Right lobe of liver (tissue), 6 donors: ENCODE measurements around the gene WASL. TPM values are rescaled to one million over a fixed set of nuclear protein-coding genes. Genes with fewer than 3 reads are reported as not detected.

Experiments used
- ATAC-seq, 4 donors: fragments of 200-7000 bp; cut with Tn5 transposase; one replicate each; pipeline ENCODE4 v1.9.1; 2020; ENCODE audit warnings: mild to moderate bottlenecking in 4 of 4, moderate library complexity in 4 of 4
- DNase-seq, 3 donors: peaks; one replicate each; pipeline ENCODE4 v3.0.0-alpha.2; 2020
- H3K27ac ChIP-seq, 3 donors: fragments of 200-600 bp; one replicate each; pipeline ENCODE4 v1.8.0; 2022
- H3K27me3 ChIP-seq, 2 donors: fragments of 200-600 bp; one replicate each; pipeline ENCODE4 v1.8.0; 2022
- H3K36me3 ChIP-seq, 4 donors: fragments of 200-600 bp; sonication (generic) in 1 of 4; one replicate each; pipeline versions ENCODE4 v1.5.1 to v1.8.0; 2017 to 2022; ENCODE audit warnings: control low read depth in 1 of 4
- H3K4me1 ChIP-seq, 4 donors: fragments of 200-600 bp; sonication (generic) in 1 of 4; one replicate each; pipeline versions ENCODE4 v1.5.1 to v1.8.0; 2017 to 2022; ENCODE audit warnings: control low read depth in 1 of 4
- H3K4me3 ChIP-seq, 3 donors: fragments of 200-600 bp; one replicate each; pipeline ENCODE4 v1.8.0; 2022
- H3K9me3 ChIP-seq, 4 donors: fragments of 200-600 bp; sonication (generic) in 1 of 4; one replicate each; pipeline versions ENCODE4 v1.5.1 to v1.8.0; 2017 to 2022; ENCODE audit warnings: control low read depth in 1 of 4
- POLR2A ChIP-seq: fragments of 450-650 bp; IDR thresholded peaks from one replicate; pipeline ENCODE4 v1.6.1; 2017; ENCODE audit warnings: antibody characterized with exemption, mild to moderate bottlenecking
- WGBS: methylation state at CpG from one replicate; pipeline ENCODE4 v1.1.6; 2018; ENCODE audit warnings: low coverage, low lambda C conversion rate; ENCODE audit not compliant: insufficient coverage; ENCODE audit errors: missing lambda C conversion rate; 5-methylcytosine and 5-hydroxymethylcytosine counted together
- intact Hi-C, 2 donors: fragments of 100-400 bp; cut with DNase I; formaldehyde crosslinking; loops; one replicate each; pipeline versions ENCODE4 v1.11.2 to v1.14.1; 2022
- total RNA-seq, 6 experiments: library from RNA; depleted of rRNA in 2 of 6; stranded (reverse); fragments of >200 nt in 2 of 6; fragmentation: NEBNext Ultra II Directional in 3 of 6; extraction: Animal tissue kit (Norgen Biotek cat#: 25700) in 3 of 6; gene quantifications; one replicate each; pipeline versions ENCODE4 v1.1.0 to v1.2.4, GENCODE V29; 2016 to 2023
- TF ChIP-seq, protein P1 (sequence below), 4 donors: fragments of 200-600 bp in 3 of 4; fragments of 450-650 bp in 1 of 4; IDR thresholded peaks; one replicate each; pipeline versions ENCODE4 v1.5.1 to v1.8.0; 2016 to 2022; ENCODE audit warnings: antibody characterized with exemption in 4 of 4, mild to moderate bottlenecking in 2 of 4
- donor health status: DM: no; HTN: yes; CAD: no.
- donor health status: DM: no; HTN: no; CAD: no.
- donor health status: DM: no; HTN: no; CAD: no.
- donor health status: DM: no; HTN: yes; CAD: no.
- donor health status: DM: no; HTN: yes; CAD: no.

WASL gene
- total RNA-seq, 6 experiments from 2014 or later, result 20.6 to 26.7 (median 24.8) TPM

DNA sequence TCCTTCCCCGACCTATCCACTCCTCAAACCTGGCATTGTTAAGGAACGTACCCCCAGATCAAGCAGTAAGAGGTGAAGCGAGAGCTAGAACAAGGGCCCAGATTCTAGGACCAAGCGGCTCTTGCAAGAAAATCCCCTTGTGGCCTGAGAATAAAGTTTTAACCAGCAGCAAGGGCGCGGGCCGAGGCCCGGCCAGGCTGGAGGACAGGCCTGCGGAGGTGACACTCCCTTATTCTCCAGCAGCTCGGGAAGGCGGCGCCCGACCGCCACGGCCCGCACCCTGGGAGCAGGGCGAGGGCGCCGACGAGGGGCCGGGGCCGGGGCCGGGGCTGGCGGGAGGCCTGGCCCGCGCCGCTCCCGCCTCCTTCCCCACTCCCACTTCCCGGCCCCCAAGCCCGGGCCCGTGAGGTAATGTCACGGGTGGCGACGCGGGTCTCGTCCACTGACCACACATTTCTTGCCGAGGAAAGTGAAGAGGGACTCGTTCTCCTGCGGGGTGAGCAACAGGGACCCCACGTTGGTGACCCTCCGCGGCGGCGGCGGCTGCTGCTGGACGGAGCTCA is 551 bp downstream of the WASL start:
- peaks cover 0 to 48% (median 6%) of the 10 kb centered on the region in 4 donors for H3K4me1 ChIP-seq
- 0% methylated on average over 2 of the region's 46 CpGs for WGBS
- H3K36me3 ChIP-seq, result no peaks in the 10 kb centered on the region
- H3K4me3 ChIP-seq, result peak overlapping the region; percentile 71 to 86 (median 80)
- peak; percentile 36 to 50 (median 49) for ATAC-seq
- TF ChIP-seq, protein P1, sequence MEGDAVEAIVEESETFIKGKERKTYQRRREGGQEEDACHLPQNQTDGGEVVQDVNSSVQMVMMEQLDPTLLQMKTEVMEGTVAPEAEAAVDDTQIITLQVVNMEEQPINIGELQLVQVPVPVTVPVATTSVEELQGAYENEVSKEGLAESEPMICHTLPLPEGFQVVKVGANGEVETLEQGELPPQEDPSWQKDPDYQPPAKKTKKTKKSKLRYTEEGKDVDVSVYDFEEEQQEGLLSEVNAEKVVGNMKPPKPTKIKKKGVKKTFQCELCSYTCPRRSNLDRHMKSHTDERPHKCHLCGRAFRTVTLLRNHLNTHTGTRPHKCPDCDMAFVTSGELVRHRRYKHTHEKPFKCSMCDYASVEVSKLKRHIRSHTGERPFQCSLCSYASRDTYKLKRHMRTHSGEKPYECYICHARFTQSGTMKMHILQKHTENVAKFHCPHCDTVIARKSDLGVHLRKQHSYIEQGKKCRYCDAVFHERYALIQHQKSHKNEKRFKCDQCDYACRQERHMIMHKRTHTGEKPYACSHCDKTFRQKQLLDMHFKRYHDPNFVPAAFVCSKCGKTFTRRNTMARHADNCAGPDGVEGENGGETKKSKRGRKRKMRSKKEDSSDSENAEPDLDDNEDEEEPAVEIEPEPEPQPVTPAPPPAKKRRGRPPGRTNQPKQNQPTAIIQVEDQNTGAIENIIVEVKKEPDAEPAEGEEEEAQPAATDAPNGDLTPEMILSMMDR (IDR thresholded peaks at IDR 0.05), result peak in 1 of 4 donors; percentile 4
- TF ChIP-seq POLR2A, result no peak
- H3K9me3 ChIP-seq, result no peaks in the 10 kb centered on the region
- peak; percentile 55 to 67 (median 65) for DNase-seq
- H3K27me3 ChIP-seq, result no peaks in the 10 kb centered on the region
- intact Hi-C loops, result no loop called here
- H3K27ac ChIP-seq, result peak overlapping the region; percentile 95 to 96 (median 96)

DNA sequence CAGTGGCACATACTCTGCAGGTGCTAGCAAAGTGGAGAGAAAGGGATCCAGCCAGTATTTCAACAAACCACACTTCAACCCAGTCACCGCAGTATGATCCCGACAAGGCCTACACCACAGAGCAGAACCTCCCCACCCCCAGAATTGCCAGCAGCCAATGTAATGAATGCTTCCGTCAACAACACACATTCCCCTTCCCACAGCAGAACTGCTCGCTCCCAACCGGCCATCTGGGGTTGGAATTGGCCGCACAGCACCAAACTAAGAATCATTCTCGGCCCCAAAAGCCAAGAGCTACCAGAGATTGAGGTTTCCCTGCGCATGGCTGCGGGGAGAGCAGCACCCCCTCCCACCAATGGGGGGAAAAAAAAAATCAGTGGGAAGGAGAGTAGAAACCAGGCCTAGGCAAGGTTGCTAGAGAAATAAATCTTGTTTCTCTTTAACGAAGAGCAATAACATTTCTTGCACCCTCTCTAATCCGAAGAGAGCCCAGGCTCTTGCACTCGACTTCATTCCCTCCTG is 1.1 kb downstream of the WASL start:
- no peaks in the 10 kb centered on the region for H3K27me3 ChIP-seq
- intact Hi-C loops, result no loop called here
- TF ChIP-seq, protein P1 (IDR thresholded peaks at IDR 0.05), result no peak
- peak; percentile 57 for TF ChIP-seq POLR2A
- H3K9me3 ChIP-seq, result no peaks in the 10 kb centered on the region
- H3K4me3 ChIP-seq, result peak overlapping the region; percentile 71 to 86 (median 80)
- peak overlapping the region; percentile 95 to 96 (median 96) for H3K27ac ChIP-seq
- peaks cover 0 to 48% (median 6%) of the 10 kb centered on the region in 4 donors for H3K4me1 ChIP-seq
- H3K36me3 ChIP-seq, result no peaks in the 10 kb centered on the region
- WGBS, result 0% methylated on average over 10 of the region's 12 CpGs
- DNase-seq (peak; percentile 63 to 82 (median 70)), ATAC-seq (peak; percentile 50 to 67 (median 62))

- intact Hi-C loops, result no loop called here
- Histone ChIP-seq H3K9me3 (no peaks in the 10 kb centered on the region), H3K4me3 (peak overlapping the region; percentile 71 to 86 (median 80)), H3K27me3 (no peaks in the 10 kb centered on the region), H3K36me3 (no peaks in the 10 kb centered on the region), H3K27ac (peak overlapping the region; percentile 95 to 96 (median 96)), H3K4me1 (peaks cover 0 to 49% (median 6%) of the 10 kb centered on the region in 4 donors)
- ATAC-seq (no peak), DNase-seq (no peak)
- 0% methylated on average over 4 of the region's 4 CpGs for WGBS
- TF ChIP-seq, protein P1 (IDR thresholded peaks at IDR 0.05), result no peak
- no peak for TF ChIP-seq POLR2A
These were observed 1.8 kb downstream of the WASL start for GRCh38 chr7:123746931-123747488.

GRCh38 chr7:123746055-123746454 is 2.7 kb downstream of the WASL start:
- intact Hi-C loops, result no loop called here

More at GRCh38 chr7:123746055-123746454, 2.7 kb downstream of the WASL start:
- H3K27ac ChIP-seq, result no peak overlapping the region
- peaks cover 0 to 57% (median 6%) of the 10 kb centered on the region in 4 donors for H3K4me1 ChIP-seq
- 5% methylated on average over 2 of the region's 2 CpGs for WGBS
- no peaks in the 10 kb centered on the region for H3K9me3 ChIP-seq
- H3K4me3 ChIP-seq, result peak overlapping the region in 1 of 3 donors; percentile 71
- DNase-seq (no peak), ATAC-seq (no peak)
- H3K27me3 ChIP-seq, result no peaks in the 10 kb centered on the region
- no peak for TF ChIP-seq POLR2A
- TF ChIP-seq, protein P1 (IDR thresholded peaks at IDR 0.05), result no peak
- no peaks in the 10 kb centered on the region for H3K36me3 ChIP-seq
